ENCODE results near the gene CLSTN2. TPM values are rescaled to one million over a fixed set of nuclear protein-coding genes. Genes with fewer than 3 reads are reported as not detected.

The CLSTN2 gene
- total RNA-seq, 1 donor from 2014 or later = 7.1 TPM

DNA sequence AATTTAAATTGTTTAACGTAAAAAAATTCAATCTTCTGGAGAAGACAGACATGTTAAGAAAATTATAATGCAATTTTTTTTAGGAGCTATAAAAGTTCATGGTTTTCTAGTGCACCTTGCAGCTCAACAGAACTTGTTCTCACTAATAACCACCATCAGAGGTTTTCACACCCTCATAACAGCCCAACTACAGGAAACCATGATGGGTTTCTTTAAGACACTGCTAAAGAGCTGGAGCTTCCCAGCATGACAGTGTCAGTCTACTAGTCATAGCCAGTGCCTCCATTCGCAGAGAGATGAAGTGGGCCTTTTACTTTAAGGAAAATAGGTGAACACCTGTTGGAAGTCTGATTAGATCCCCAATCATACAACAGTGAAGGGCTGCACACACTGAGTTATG, 518.8 kb downstream of the CLSTN2 start:
- no peak for DNase-seq (ENCODE audit: low spot score)

DNA sequence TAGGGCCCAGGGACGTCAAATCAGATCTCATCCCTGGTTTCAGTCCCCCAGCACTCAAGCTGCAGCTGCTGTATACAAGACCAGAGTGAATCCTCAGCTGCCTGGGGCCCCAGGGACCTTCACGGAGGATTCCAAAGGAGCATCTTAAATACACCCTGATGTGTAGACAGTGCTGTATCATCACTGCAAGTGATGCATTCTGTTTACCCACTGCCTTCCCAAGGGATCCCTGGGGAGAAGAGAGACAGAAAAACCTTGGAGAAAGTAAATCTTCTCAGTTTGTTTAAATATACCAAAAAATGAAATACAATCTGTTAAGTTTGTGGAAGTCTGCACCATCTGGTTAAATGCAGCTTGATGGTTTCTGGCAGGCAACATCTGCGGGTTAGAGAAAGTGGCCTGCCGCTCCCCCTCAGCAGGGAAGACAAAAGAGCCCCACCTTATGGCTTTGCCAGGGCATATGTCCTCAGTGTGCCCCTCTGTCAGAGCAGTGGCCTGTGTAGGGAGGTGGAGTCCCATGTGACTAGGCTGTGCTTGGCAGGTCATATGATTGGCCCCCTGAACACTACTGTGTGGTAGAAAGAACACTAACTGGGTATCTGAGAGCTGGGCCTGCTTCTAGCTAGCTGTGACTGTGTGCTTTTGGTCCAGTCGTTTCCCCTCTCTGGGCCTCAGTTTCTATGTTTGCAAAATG, 520.7 kb downstream of the CLSTN2 start:
- DNase-seq (ENCODE audit: low spot score) = no peak

DNA sequence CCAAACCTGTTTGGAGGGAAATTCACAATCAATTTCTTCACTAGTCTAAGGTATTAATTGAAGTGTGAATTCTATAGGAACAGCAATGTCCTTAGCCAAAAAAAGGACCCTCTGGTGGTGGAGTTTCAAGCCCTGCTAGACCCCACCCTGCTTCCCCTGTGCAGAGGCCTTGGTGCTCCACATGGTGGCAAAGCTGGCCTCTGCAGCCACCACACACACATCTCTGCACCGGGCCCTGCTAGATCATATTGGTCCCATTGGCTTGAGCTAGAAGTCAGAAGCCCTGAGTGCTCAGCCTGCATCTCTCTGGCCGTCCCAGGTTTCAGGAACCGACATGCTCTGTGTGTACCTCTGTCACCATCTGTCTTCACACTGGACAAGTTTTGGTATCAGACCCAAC, 522.0 kb downstream of the CLSTN2 start:
- no peak for DNase-seq (ENCODE audit: low spot score)

DNA sequence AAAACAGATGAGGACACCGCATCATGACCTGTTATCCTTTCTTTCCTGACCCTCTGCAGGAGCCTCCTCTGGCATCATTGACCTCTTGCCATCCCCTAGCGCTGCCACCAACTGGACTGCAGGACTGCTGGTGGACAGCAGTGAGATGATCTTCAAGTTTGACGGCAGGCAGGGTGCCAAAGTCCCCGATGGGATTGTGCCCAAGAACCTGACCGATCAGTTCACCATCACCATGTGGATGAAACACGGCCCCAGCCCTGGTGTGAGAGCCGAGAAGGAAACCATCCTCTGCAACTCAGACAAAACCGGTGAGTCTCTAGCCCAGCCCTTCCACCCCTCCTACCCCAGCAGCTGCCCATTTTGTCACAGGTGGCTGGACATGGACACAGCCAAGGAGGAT, 524.5 kb downstream of the CLSTN2 start:
- no peak for DNase-seq (ENCODE audit: low spot score)

DNA sequence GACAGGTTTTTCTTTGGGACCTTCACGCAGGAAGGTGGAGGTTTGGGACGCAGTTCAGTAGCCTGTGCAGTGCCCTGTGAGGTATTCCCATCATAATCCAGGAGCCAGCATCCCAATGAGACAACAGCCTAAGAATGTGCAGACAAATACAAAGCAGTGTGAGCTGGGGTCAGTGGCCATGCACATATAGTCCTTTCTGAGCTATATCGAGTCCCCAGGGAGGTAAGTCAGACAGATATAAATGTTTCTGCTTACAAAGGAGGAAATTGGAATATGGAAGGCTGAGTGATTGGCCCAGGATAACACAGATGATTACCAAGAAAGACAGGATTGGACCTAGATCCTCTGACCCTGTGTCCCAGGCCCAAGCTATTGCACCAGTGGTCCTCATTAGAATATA, 526.3 kb downstream of the CLSTN2 start:
- DNase-seq (ENCODE audit: low spot score) = no peak

DNA sequence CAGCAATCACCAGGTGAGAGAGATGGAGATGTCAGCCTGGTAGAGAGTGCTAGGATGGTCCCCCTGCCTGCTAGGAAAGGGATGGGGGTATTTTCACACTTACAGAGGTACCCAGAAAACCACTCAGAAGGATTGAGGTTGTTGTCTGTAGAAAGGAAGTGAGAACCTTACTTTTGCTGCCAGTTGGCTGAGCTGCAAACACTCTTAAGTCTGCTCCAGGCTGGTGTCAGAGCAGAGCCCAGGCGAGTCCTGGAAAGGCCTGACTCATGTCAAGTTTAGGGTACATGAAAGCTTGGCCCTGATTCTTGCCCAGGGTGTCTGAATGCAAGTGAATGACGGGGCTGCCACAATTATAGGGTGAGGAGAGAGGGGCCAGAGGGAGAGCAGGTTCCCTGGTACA, 528.4 kb downstream of the CLSTN2 start:
- no peak for DNase-seq (ENCODE audit: low spot score)

DNA sequence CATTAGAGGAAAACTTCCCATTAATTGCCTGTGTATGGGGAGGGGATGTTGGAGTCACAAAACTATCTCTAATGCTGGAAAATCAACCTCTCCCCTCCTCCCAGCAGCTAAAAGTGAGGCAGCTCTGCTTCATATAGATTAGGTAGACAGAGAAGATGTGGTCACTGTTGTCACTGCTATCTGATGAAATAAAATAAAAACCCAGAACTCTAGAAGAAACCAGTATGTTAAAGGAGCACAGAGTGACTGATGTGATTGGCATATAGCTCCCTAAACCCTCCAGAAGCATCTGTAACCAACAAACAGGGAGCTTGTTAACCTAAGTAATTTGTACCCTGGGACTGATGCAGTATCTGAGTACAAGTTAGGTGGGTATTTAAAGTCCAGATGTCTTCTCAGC, 531.0 kb downstream of the CLSTN2 start:
- DNase-seq (ENCODE audit: low spot score) = no peak

DNA sequence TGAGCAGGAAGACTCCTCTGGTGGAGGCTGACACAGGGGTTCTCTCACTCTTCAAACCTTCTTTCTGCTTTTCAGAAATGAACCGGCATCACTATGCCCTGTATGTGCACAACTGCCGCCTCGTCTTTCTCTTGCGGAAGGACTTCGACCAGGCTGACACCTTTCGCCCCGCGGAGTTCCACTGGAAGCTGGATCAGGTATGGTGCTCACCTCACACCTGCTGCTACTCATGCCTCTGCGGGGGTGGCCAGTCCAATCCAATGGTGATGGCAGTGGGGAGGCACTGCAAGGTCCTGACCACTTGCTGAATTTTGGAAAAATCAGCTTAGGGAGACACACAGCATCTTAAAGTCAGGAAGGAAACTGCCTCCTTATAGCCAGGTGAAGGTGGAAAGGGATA, 531.5 kb downstream of the CLSTN2 start:
- no peak for DNase-seq (ENCODE audit: low spot score)

DNA sequence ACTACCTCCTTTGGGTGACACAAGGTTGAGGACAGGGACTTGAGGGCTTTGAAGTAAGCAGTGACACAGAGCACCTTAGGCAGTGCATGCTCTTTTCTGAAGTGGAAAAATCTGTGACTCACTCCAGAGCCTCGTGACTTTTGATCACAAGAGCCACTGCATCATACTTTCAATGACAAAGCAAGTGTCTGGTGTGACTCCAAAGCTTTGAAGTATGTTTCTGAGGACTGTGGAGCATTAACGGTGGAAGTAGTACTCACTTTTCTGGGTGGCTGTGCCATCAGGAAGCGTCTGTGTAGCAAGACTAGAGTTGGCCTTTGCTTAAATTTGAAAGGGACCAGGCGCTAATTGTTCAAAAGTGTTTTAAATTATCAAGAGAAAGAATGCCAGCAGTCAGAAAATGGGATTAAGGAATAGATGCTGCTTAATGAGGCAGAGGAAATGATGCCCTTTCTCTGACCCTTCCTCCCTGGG, 532.2 kb downstream of the CLSTN2 start:
- DNase-seq (ENCODE audit: low spot score) = no peak

DNA sequence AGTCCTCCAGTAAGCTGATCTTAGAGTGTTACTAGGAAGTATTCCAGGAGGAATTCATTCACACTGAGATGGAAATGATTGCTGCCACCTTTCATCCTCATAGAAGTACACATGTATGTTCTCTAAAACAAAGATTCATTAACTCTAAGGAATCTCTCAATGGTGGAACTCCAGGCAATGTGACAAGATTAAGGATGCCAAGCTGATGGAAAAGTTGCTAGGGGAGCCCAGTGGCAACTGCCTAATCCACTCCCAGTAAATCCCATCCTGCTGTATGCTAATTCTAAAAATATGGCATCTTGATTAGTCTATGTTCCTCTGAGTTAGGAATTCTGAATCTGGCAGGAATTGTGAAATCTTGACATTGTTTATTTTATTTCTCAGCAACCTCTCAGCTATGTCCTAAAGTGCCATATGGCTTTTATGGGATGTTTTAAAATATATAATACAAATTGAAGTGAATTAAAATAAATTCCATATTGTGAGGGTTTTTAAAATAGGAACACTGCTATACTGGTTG, 532.9 kb downstream of the CLSTN2 start:
- DNase-seq (ENCODE audit: low spot score) = no peak

DNA sequence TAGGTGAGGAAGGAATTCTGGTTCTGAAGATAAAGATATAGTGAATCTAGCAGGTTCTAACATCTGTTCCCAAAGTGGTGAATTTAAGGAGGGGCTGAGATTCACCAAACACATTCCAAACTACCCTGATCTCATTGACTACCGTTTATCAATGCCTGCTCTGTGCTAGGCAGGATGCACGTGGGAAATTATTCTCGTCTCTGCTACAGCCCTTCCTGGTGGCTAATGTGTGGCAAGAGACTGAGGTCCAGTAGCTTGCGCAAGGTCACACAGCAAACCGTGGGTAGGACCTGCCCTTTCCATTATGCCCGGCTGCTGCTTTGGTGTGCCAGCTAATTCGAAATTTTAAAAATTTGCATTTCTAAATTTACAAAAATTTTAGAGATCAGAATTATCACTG, 533.4 kb downstream of the CLSTN2 start:
- no peak for DNase-seq (ENCODE audit: low spot score)

DNA sequence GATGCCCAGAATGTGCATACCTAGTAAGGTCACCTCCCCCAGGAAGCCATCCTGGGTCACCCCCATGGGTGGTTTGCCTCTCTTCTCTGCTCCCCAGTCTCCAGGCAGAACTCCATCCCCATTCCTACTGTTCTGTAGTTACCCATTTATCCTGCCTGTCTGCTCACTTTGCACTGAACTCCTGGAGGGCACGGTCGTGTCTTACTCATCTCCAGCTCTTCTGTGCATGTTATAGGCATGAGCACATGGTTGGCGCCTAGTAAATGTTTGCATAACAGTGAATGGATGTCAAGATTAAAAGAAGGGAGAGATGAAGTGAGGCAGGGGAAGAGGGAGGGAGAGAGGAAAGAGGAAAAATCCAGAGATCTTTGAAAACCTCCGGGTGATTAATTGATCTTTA, 534.5 kb downstream of the CLSTN2 start:
- DNase-seq (ENCODE audit: low spot score) = no peak

DNA sequence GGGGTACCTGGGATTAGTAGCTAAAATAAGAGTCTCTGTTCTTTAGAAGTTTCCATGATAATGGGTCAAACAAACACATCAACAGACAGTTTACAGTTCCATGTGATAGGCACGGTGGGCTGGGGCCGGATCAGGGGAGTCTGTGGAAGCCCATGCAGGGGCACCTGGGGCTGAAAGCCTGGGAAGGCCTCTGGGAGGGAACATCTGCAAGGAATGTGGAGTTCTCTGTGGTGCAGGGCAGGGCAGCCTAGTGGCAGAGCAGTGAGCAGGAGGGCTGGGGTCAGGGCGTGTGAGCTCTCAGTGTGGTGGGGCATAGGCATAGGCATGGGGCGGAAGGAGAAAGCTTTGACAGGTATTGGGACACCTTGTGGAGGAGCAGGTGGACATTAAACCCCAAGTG, 535.2 kb downstream of the CLSTN2 start:
- no peak for DNase-seq (ENCODE audit: low spot score)

DNA sequence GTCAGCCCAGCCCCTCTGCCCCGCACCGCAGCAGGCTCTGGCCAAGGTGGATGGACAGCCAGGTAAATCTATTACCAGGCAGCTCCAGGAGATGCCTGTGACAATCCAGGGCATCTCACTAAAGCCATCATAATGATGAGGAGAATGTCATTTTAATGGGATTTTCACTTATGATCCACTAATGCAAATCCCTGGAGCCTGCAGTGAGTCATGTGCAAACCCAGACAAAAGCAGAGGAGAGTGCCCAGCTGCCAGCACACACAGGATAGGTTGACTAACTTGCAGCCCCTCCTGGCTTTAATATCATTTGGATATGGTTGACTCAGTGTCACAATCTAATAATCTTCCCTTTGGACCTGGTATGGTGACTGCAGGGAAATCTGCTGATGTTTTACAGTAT, 536.0 kb downstream of the CLSTN2 start:
- DNase-seq (ENCODE audit: low spot score) = no peak

DNA sequence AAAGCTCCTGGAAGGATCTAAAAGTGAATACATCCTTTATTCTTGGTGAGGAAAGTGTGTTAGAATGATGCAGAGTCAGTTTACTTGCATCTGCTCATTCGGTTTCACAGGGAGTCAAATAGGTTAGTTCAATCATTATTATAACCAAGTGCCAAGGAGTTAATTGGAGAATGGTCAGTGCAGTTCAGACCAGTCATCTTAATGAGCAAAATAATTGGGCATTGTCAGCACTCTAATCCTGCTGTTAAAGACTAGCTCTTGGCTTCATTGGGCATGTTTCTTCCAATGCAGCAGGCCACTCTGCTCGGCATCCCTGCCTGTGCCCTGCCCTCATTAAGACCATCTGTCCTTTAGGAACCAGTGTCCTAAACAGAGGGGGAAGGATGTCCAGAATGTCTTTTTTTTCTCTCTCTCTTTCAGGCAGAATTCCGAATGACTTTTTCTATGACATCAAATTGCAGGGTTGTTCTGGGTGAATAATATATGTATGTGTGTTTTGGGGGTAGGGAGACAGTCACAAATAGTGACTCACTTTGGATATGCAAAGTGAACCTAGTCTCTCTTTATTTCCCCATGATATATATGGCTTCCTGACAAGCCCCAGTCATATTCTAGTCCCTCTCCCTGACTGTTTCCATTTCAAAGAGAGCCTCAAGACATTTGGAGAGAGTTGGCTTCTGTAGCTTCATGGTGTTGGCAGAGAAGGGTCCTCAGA, 537.5 kb downstream of the CLSTN2 start:
- no peak for DNase-seq (ENCODE audit: low spot score)

DNA sequence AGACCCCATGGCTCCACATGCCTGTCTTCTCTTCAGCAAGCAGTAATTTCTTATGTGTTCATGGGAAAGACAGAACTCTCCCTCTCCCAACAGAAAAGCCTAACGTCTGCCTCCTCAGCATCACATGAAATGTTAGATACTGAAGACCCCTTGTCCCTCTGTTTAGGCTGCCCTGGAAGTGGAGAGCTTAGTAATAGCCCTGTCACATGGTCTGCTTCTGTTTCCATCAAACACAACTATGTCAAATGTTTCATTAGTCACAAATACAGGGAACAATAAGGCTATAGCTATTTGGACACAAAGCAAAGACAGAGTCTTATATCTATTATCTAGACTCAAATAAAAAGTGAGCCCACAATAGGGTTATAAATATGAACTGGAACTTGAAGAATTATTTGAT, 552.6 kb downstream of the CLSTN2 start:
- no peak for DNase-seq (ENCODE audit: low spot score)

DNA sequence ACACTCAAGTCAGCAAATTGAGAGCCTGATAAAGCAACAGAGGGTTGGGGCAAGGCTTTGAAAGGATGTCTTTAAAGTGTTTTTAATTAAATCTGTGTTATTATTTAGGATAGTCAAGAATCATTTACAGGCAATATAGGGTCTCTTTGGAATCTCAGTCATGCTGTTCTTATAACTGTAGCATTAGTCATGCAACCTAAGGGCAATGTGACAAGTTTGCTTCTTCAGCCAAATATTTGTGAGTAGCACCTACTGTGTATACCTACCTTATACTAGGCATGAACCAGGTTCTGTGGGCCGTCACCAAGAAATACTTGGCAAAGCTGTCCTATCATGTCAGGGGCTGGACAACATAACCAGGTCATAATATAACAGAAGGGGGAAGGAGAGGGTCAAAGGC, 558.3 kb downstream of the CLSTN2 start:
- no peak for DNase-seq (ENCODE audit: low spot score)

DNA sequence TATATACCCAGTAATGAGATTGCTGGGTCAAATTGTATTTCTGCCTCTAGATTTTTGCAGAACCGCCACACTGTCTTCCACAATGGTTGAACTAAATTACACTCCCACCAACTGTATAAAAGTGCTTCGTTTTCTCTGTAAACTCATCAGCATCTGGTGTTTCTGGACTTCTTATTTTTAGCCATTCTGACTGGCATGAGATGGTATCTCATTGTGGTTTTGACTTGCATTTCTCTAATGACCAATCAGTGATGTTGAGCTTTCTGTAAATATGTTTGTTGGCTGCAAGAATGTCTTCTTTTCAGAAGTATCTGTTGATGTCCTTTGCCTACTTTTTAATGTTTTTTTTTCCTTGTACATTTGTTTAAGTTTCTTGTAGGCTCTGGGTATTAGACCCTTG, 560.0 kb downstream of the CLSTN2 start:
- no peak for DNase-seq (ENCODE audit: low spot score)

DNA sequence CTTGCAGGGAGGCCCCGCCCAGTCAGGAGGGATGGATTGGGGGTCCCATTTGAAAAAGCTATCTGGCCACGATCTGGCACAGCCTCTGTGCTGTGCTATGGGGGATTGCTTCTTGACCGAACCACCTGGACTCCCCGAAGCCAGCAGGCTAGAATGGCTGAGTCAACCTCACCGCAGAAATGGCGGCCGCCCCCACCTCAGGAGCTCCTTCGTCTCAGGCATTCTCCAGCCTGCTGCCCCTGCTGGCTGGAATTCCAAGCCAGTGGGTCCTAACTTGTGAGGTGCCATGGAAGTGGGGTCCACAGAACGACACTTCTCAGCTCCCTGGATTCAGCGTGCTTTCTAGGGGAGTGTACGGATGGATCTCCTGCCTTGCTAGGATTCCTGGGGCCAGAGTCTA, 562.3 kb downstream of the CLSTN2 start:
- no peak for DNase-seq (ENCODE audit: low spot score)

DNA sequence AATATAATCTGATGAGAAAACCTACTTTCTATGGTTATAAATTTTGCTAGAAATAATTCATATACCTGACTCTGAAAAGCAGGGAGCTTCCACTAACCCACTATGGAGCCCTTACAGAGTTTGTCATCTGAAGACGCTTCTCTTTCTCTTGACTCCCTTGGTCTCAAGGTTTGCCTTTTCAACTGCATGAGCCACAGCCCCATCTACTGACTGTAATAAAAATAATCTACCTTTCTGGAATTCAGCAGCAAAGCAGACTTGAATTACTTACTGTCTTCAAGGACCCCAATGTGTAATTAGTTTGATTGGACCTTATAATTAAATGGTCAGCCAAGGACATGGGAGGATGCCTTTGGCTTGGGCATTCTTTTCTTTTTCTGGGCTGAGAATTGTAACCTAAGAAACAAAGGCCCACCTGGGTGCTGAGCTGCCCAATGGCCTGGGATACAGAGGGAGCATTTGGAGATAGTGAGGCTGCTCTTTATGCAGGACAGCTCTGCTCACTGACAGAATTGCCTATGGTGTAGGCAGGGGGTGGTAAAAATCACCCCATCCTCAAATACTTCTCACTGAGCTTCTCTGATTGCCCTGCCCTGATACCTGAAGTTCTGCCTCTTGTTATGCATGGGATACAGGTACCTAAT, 564.3 kb downstream of the CLSTN2 start:
- no peak for DNase-seq (ENCODE audit: low spot score)

DNA sequence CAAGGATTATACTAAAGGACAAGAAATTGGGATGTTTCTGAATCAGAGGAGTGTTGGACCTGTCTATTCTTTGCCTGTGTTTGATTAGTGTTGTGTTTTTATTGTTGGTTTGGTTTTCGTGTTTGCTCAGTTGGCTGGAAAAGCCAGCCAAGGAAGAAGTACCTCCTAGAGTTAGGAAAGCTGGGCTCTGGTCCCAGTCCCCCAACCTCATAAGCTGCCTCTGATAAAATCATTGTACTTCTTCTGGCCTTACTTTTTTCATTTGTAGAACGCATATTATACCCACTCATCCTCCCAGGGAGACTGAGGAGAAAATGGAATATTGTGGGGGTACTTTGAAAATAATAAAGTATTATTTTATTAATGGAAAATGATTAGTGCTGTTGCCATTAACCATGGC, 565.5 kb downstream of the CLSTN2 start:
- DNase-seq (ENCODE audit: low spot score) = no peak

DNA sequence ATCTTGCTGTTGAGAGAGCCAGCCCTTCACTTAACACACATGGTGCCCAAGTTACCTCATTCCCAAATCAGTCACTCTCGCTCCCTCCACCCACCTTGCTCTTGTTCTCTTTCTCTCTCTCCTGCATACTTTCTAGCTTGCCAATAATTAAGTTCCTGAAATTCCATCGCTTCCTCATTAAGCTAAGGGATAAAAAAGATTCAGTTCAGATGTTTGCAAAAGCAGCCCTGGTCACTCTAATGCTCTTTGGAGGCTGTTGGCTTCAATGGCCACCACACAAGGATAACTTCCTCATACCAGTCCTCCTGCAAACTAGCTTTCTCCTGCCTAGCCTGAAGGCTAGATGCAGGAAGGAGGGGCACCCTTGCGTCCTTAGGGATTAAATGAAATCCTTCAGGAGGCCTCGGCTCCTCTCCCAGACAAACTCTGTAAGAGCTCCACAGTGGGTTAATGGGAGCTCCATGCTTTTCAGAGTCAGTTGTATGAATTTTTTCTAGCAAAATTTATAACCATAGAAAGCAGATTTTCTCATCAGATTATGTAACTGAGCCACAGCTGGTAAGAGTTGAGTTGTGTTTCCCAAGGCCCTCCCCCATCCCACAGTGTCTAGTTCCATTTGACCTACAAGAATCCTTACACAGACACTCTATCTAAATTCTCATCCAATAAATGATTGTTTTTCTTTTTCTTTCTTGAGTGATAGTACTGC, 566.2 kb downstream of the CLSTN2 start:
- DNase-seq (ENCODE audit: low spot score) = no peak

Measured in mucosa of gallbladder (tissue), 1 donor.